B cell (primary cell): ENCODE measurements around the gene FNDC3A. TPM values are rescaled to one million over a fixed set of nuclear protein-coding genes. Genes with fewer than 3 reads are reported as not detected.

ENCODE experiments used
- ATAC-seq: fragments of 200-7000 bp; cut with Tn5 transposase; one replicate; pipeline ENCODE4 v1.10.0; 2021; ENCODE audit warnings: low read depth, mild to moderate bottlenecking, moderate number of reproducible peaks, moderate library complexity
- CTCF ChIA-PET: fragments of 350-600 bp; sonication (Branson Sonifier 250); formaldehyde crosslinking; loops from one replicate; lab custom pipeline; 2021; ENCODE audit warnings: antibody characterized with exemption, inconsistent platforms; lab: Charles Lee
- POLR2A ChIA-PET: fragments of 350-600 bp; sonication (Branson Sonifier 250); formaldehyde crosslinking; loops from one replicate; lab custom pipeline; 2021; ENCODE audit warnings: antibody characterized with exemption; lab: Charles Lee
- DNase-seq: peaks from one replicate; pipeline ENCODE4 v3.0.0; 2013
- H2AFZ ChIP-seq: 2 replicates; pipeline ENCODE4 v1.6.1; 2012; ENCODE audit warnings: mild to moderate bottlenecking, low read depth, low read length; ENCODE audit not compliant: insufficient read depth, poor library complexity, severe bottlenecking
- H3K27ac ChIP-seq, 2 donors: 1 replicate in 1 of 2; 2 replicates in 1 of 2; pipeline ENCODE4 v1.5.1; 2012 to 2013; ENCODE audit warnings: low read length in 2 of 2, mild to moderate bottlenecking in 2 of 2, moderate library complexity in 1 of 2
- H3K27me3 ChIP-seq, 4 experiments: fragments of 200-600 bp in 1 of 4; sonication (generic) in 1 of 4; replicated peaks in 1 of 4; 1 replicate in 2 of 4; 2 replicates in 2 of 4; pipeline versions ENCODE4 v1.6.1 to v1.7.0; 2013 to 2016; ENCODE audit warnings: low read length in 3 of 4, mild to moderate bottlenecking in 2 of 4, mixed read lengths in 1 of 4, moderate library complexity in 1 of 4; ENCODE audit not compliant: insufficient read depth in 4 of 4, control insufficient read depth in 3 of 4; ENCODE audit errors: control extremely low read depth in 1 of 4
- H3K36me3 ChIP-seq, 2 experiments: replicated peaks in 1 of 2; 1 replicate in 1 of 2; 2 replicates in 1 of 2; pipeline versions ENCODE4 v1.6.1 to v1.7.1; 2013; ENCODE audit warnings: low read length in 1 of 2; ENCODE audit not compliant: insufficient read depth in 2 of 2, control insufficient read depth in 1 of 2; ENCODE audit errors: control extremely low read depth in 1 of 2, extremely low read depth in 1 of 2
- H3K4me1 ChIP-seq, 2 donors: fragments of 200-600 bp in 1 of 2; sonication (generic) in 1 of 2; 1 replicate in 1 of 2; 2 replicates in 1 of 2; pipeline versions ENCODE4 v1.5.1 to v1.6.1; 2013 to 2017; ENCODE audit warnings: low read length in 2 of 2; ENCODE audit not compliant: control insufficient read depth in 2 of 2, insufficient read depth in 2 of 2
- H3K4me2 ChIP-seq: replicated peaks from 2 replicates; pipeline ENCODE3; 2012; ENCODE audit warnings: mild to moderate bottlenecking, low read depth, low read length; ENCODE audit not compliant: poor library complexity, severe bottlenecking
- H3K4me3 ChIP-seq, 5 experiments: fragments of 200-600 bp in 1 of 5; sonication (generic) in 1 of 5; 1 replicate in 3 of 5; 2 replicates in 2 of 5; pipeline versions ENCODE4 v1.5.1 to v1.7.0; 2011 to 2016; ENCODE audit warnings: low read length in 4 of 5, mild to moderate bottlenecking in 4 of 5, low read depth in 2 of 5, control low read depth in 1 of 5, moderate library complexity in 1 of 5; ENCODE audit not compliant: insufficient read depth in 1 of 5; ENCODE audit errors: control extremely low read depth in 1 of 5, extremely low read depth in 1 of 5
- H3K79me2 ChIP-seq: fragments of 200-600 bp; sonication (generic); one replicate; pipeline ENCODE4 v1.6.0; 2016; ENCODE audit warnings: low read length; ENCODE audit not compliant: control insufficient read depth, insufficient read depth
- H3K9ac ChIP-seq: fragments of 200-600 bp; sonication (generic); 2 replicates; pipeline ENCODE4 v1.6.1; 2017; ENCODE audit warnings: mild to moderate bottlenecking, low read length, moderate library complexity
- H3K9me3 ChIP-seq, 3 donors: one replicate each; pipeline versions ENCODE4 v1.6.1 to v1.7.1; 2013; ENCODE audit warnings: low read length in 2 of 3; ENCODE audit not compliant: control insufficient read depth in 2 of 3, insufficient read depth in 1 of 3; ENCODE audit errors: control extremely low read depth in 1 of 3
- H4K20me1 ChIP-seq: 2 replicates; pipeline ENCODE4 v1.6.0; 2012; ENCODE audit warnings: mild to moderate bottlenecking, low read length; ENCODE audit not compliant: insufficient read depth, control insufficient read depth, poor library complexity, severe bottlenecking
- H3K27ac Mint-ChIP-seq: one replicate; pipeline ENCODE4 v1.8.0; 2021; ENCODE audit warnings: mixed read lengths
- H3K27me3 Mint-ChIP-seq: one replicate; pipeline ENCODE4 v1.8.0; 2021; ENCODE audit warnings: mixed read lengths
- H3K4me1 Mint-ChIP-seq: one replicate; pipeline ENCODE4 v1.8.0; 2021; ENCODE audit warnings: mixed read lengths
- H3K4me3 Mint-ChIP-seq: one replicate; pipeline ENCODE4 v1.8.0; 2021; ENCODE audit warnings: mixed read lengths
- H3K9me3 Mint-ChIP-seq: one replicate; pipeline ENCODE4 v1.8.0; 2022; ENCODE audit warnings: mixed read lengths; ENCODE audit not compliant: insufficient read depth
- EZH2 ChIP-seq: IDR thresholded peaks from 2 replicates; pipeline ENCODE4 v1.6.1; 2012; ENCODE audit warnings: borderline replicate concordance, low read depth, mild to moderate bottlenecking, moderate library complexity, low read length; ENCODE audit not compliant: insufficient read depth, poor library complexity, severe bottlenecking
- WGBS: methylation state at CpG from one replicate; pipeline ENCODE4 v1.1.5; 2013; ENCODE audit warnings: missing lambda C conversion rate; ENCODE audit not compliant: insufficient coverage; 5-methylcytosine and 5-hydroxymethylcytosine counted together
- intact Hi-C: fragments of 100-400 bp; cut with micrococcal nuclease; formaldehyde crosslinking; loops from one replicate; pipeline ENCODE4 v1.10.0; 2022
- polyA minus RNA-seq: library from RNA; depleted of rRNA, polyadenylated mRNA; stranded (reverse); fragments of >200 nt; gene quantifications from 2 replicates; pipeline ENCODE4 v1.2.3, GENCODE V29; 2012
- polyA plus RNA-seq: library from polyadenylated mRNA; depleted of rRNA; stranded (reverse); fragments of >200 nt; gene quantifications from 2 replicates; pipeline ENCODE4 v1.2.3, GENCODE V29; 2012
- total RNA-seq, 2 donors: library from RNA; stranded (reverse); fragments of 120-200 nt in 1 of 2; gene quantifications; 1 replicate in 1 of 2; 2 replicates in 1 of 2; pipeline versions ENCODE4 v1.2.3 to v1.2.4, GENCODE V29; 2013 to 2022
- TF ChIP-seq, protein P1 (sequence below): fragments of 200-600 bp; IDR thresholded peaks from one replicate; pipeline ENCODE4 v1.8.0; 2022; ENCODE audit warnings: antibody characterized with exemption, mild to moderate bottlenecking

FNDC3A gene
- total RNA-seq (37.1 and 38.6 TPM in 2 replicates), polyA plus RNA-seq (13.5 and 22.6 TPM in 2 replicates), polyA minus RNA-seq (17.9 and 25.4 TPM in 2 replicates)
- total RNA-seq (2013): 24.8 TPM

DNA sequence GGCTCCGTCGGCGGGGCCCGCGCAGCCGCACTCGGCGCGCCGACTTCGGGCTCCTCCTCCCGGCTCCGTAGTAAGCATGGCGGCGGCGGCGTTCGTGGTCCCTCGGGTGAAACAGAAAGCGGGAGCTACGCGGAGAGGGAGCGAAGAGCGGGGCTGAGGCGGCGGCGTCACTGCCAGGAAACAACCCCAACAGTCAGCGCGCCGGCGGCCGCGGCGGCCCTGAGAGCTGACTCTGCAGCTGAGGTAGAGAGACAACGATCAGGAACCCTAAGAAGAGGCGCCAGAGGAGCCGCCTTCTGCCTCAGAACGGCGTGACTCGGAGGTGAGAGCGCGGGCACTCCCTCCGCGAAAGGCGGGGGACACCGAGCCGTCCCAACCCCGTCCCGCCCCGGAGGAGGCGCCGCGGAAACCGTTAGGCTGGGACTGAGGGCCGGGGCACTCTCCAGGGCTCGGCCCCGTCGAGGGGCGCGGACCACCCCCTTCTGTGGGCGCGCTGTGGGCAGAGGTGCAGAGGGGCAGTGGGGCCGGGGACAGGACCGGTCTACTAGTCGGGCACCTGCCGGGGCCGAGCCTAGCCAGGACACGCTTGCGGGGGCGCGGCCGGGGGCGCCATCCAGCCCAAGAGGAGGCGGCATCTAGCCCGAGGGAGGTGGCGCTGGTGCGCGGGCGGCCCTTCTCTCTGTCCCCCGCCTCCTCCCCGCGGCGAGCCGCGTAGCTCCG lies at the start of gene FNDC3A:
FNDC3A (plus strand) TSS at position 57 of the 720 bp plus-strand sequence. CDS start 30,279 bp downstream, outside the sequence.
- POLR2A ChIA-PET: interaction anchor here (0.6 to 1.1 kb wide), 3 partner anchors 188 to 1736 kb away, joined by 3 to 4 read pairs (median 3); no protein-coding TSS in a partner anchor
- Histone ChIP-seq H3K79me2 (peaks cover 45% of the 10 kb centered on the region), H3K9ac (peak within 1 kb of the TSS; percentile 93), H3K9me3 (peaks cover 3 to 11% (median 10%) of the 10 kb centered on the region in 3 donors), H3K27me3 (no peaks in the 10 kb centered on the region), H3K4me1 (peaks cover 40 to 46% of the 10 kb centered on the region in 2 donors), H3K4me3 (peak within 1 kb of the TSS; percentile 85 to 95 (median 88)), H2AFZ (peak within 1 kb of the TSS; percentile 84), H3K27ac (peak within 1 kb of the TSS; percentile 95 to 96), H3K36me3 (no peaks in the 10 kb centered on the region), H3K4me2 (peak within 1 kb of the TSS; percentile 81), H4K20me1 (peaks cover 20% of the 10 kb centered on the region)
- intact Hi-C loops: loop anchor here (1.0 to 5.0 kb wide), 12 partner anchors 56 to 975 kb away; partner anchors contain the start of genes CAB39L, CDADC1, KPNA3 and MED4
- Mint-ChIP-seq H3K9me3 (peaks cover 11% of the 10 kb centered on the region), H3K27ac (peak within 1 kb of the TSS; percentile 100), H3K4me3 (peak within 1 kb of the TSS; percentile 98), H3K4me1 (peaks cover 45% of the 10 kb centered on the region), H3K27me3 (no peaks in the 10 kb centered on the region)
- under 1% methylated on average over 86 of the region's 86 CpGs for WGBS
- CTCF ChIA-PET: interaction anchor here (1.6 kb wide), 1 partner anchor 134 kb away, joined by 4 read pairs; no protein-coding TSS in a partner anchor
- TF ChIP-seq, protein P1, sequence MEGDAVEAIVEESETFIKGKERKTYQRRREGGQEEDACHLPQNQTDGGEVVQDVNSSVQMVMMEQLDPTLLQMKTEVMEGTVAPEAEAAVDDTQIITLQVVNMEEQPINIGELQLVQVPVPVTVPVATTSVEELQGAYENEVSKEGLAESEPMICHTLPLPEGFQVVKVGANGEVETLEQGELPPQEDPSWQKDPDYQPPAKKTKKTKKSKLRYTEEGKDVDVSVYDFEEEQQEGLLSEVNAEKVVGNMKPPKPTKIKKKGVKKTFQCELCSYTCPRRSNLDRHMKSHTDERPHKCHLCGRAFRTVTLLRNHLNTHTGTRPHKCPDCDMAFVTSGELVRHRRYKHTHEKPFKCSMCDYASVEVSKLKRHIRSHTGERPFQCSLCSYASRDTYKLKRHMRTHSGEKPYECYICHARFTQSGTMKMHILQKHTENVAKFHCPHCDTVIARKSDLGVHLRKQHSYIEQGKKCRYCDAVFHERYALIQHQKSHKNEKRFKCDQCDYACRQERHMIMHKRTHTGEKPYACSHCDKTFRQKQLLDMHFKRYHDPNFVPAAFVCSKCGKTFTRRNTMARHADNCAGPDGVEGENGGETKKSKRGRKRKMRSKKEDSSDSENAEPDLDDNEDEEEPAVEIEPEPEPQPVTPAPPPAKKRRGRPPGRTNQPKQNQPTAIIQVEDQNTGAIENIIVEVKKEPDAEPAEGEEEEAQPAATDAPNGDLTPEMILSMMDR: no peak
- TF ChIP-seq EZH2: no peak
- ATAC-seq (peak; percentile 78), DNase-seq (peak; percentile 93)
